Measurements from ENCODE around the gene POLN. TPM values are rescaled to one million over a fixed set of nuclear protein-coding genes. Genes with fewer than 3 reads are reported as not detected.

POLN gene
- total and polyA plus RNA-seq, 8 donors = 0.29 to 5.1 (median 1.4) TPM; not detected in 2

DNA sequence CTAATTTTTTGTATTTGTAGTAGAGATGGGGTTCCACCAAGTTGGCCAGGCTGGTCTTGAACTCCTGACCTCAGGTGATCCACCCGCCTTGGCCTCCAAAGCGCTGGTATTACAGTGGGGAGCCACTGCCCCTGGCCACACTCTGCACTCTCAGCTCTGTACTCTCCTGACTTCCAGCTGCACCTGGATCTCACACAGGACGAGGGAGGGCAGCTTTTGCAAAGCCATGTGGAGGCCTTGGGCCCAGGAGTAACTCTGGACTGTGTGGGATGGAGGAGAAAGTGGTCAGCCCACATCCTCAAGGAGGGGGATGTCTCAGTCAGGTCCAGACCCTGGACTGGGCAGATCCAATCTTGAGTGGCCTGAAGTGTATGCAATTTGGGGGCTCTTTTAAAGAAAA, 159.8 kb downstream of the POLN start:
- no peak overlapping the region for H3K27ac ChIP-seq
- H3K36me3 ChIP-seq = no peaks in the 10 kb centered on the region
- 61 to 84% (median 77%) methylated on average over 2 to 3 of the region's 3 CpGs for WGBS, 5 donors
- DNase-seq = peak in 1 of 2 donors; percentile 13
- H3K9me3 ChIP-seq = no peaks in the 10 kb centered on the region
- intact Hi-C loops (cut with DNase I; ENCODE audit: low total_unique reads) = no loop called here
- no peaks in the 10 kb centered on the region for H3K27me3 ChIP-seq
- no peak overlapping the region for H3K4me3 ChIP-seq
- H3K4me1 ChIP-seq = no peaks in the 10 kb centered on the region
- TF ChIP-seq, protein P1, sequence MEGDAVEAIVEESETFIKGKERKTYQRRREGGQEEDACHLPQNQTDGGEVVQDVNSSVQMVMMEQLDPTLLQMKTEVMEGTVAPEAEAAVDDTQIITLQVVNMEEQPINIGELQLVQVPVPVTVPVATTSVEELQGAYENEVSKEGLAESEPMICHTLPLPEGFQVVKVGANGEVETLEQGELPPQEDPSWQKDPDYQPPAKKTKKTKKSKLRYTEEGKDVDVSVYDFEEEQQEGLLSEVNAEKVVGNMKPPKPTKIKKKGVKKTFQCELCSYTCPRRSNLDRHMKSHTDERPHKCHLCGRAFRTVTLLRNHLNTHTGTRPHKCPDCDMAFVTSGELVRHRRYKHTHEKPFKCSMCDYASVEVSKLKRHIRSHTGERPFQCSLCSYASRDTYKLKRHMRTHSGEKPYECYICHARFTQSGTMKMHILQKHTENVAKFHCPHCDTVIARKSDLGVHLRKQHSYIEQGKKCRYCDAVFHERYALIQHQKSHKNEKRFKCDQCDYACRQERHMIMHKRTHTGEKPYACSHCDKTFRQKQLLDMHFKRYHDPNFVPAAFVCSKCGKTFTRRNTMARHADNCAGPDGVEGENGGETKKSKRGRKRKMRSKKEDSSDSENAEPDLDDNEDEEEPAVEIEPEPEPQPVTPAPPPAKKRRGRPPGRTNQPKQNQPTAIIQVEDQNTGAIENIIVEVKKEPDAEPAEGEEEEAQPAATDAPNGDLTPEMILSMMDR (IDR thresholded peaks at IDR 0.05) = no peak
- no peak for TF ChIP-seq EP300 (IDR thresholded peaks at IDR 0.05)
- no peak for TF ChIP-seq POLR2A (IDR thresholded peaks at IDR 0.05)
- TF ChIP-seq POLR2AphosphoS5 (IDR thresholded peaks at IDR 0.05) = no peak

DNA sequence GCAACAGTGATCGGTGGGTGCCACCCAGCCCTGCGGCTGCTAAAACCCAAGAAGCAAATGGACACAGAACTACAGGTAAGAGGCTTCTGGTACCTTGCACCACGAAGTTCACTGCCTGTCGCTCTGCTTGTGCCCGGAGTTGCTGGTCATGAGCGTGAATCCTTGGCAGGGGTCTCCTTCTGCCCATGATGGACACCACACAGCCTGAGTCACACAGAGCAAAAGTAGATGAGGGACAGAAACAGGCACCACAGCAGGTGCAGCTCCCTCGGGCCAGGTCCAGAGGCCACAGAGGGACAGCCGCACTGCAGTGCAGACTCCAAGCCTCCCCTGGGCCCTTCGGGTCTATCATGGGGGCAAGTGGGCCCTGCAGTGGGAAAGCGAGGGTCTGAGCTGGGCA, 160.4 kb downstream of the POLN start:
- 87 to 95% (median 93%) methylated on average over 10 of the region's 10 CpGs for WGBS, 5 donors
- TF ChIP-seq POLR2AphosphoS5 (IDR thresholded peaks at IDR 0.05) (no peak), POLR2A (IDR thresholded peaks at IDR 0.05) (no peak), EP300 (IDR thresholded peaks at IDR 0.05) (no peak)
- TF ChIP-seq, protein P1 (IDR thresholded peaks at IDR 0.05) = no peak
- no peaks in the 10 kb centered on the region for H3K9me3 ChIP-seq
- H3K4me1 ChIP-seq = no peaks in the 10 kb centered on the region
- DNase-seq = peak in 1 of 2 donors; percentile 19
- H3K27me3 ChIP-seq = no peaks in the 10 kb centered on the region
- no peak overlapping the region for H3K27ac ChIP-seq
- intact Hi-C loops (cut with DNase I; ENCODE audit: low total_unique reads) = no loop called here
- H3K4me3 ChIP-seq = no peak overlapping the region
- H3K36me3 ChIP-seq = no peaks in the 10 kb centered on the region

DNA sequence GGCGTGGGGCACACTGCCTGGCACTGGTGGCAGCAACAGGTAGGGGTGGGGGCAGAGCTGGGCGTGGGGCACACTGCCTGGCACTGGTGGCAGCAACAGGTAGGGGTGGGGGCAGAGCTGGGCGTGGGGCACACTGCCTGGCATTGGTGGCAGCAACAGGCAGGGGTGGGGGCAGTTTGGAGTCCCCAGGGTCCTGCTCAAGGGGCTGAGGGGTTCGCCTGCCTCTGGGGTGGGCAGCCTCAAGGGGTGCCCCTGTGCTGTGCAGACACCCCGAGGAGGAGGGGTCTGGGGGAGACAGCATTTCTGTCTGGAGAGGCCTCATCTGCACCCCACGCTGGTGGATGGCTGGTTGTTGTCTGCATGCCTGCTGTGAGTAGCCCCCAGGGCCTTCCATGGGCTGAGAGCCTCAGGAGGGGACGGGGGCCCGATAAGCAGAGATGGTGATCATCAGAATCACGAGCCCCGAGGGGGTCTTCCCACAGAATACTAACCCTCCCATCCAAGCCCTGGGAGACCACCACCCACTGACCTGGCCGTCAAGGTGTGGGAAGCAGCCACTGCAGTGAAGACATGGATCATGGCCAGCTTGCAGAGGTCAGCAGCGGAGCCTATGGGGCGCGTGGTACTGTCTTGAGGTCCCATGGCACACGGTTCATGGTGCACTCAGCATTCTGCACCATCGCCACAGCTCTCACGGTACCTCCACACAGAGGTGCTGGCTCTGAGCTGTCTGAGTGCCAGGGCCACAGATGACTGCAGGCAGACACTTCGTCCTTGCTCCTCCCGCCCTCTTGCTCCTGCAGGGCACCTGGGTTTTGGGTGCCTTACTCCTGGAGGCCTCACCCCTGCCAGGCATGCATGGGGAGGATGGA, 161.3 kb downstream of the POLN start:
- H3K4me3 ChIP-seq = no peak overlapping the region
- 87 to 90% (median 88%) methylated on average over 13 to 19 of the region's 19 CpGs for WGBS, 5 donors
- no peaks in the 10 kb centered on the region for H3K9me3 ChIP-seq
- DNase-seq = no peak
- no peaks in the 10 kb centered on the region for H3K4me1 ChIP-seq
- H3K27ac ChIP-seq = no peak overlapping the region
- TF ChIP-seq, protein P1 (IDR thresholded peaks at IDR 0.05) = no peak
- no peak for TF ChIP-seq POLR2A (IDR thresholded peaks at IDR 0.05)
- no peak for TF ChIP-seq POLR2AphosphoS5 (IDR thresholded peaks at IDR 0.05)
- TF ChIP-seq EP300 (IDR thresholded peaks at IDR 0.05) = no peak
- H3K27me3 ChIP-seq = no peaks in the 10 kb centered on the region
- H3K36me3 ChIP-seq = no peaks in the 10 kb centered on the region
- intact Hi-C loops (cut with DNase I; ENCODE audit: low total_unique reads) = no loop called here

DNA sequence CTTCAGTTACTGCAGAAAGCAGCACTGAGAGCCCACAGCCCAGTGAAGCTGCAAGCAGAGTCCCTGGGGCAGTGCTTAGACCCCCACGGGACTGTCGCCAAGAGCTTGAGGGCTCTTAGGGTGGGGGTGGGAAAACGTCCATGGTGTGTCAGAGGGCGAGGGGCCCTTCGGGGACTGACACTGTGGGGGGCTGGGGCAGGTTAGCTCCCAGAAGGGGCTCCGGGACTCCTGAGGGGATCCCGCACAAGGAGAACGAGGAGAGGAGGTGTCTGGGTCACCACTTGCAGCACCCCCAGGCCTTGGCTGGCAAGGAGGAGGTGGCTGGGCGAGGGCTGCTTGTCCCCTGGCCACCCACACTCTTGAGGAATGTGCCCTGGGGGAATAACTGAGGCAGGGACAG, 162.0 kb downstream of the POLN start:
- H3K9me3 ChIP-seq = no peaks in the 10 kb centered on the region
- WGBS, 5 donors = 83 to 94% (median 93%) methylated on average over 5 to 9 of the region's 9 CpGs
- TF ChIP-seq POLR2A (IDR thresholded peaks at IDR 0.05) (no peak), EP300 (IDR thresholded peaks at IDR 0.05) (no peak), POLR2AphosphoS5 (IDR thresholded peaks at IDR 0.05) (no peak)
- TF ChIP-seq, protein P1 (IDR thresholded peaks at IDR 0.05) = no peak
- H3K27ac ChIP-seq = no peak overlapping the region
- H3K36me3 ChIP-seq = no peaks in the 10 kb centered on the region
- H3K4me1 ChIP-seq = no peaks in the 10 kb centered on the region
- intact Hi-C loops (cut with DNase I; ENCODE audit: low total_unique reads) = no loop called here
- no peak for DNase-seq
- no peak overlapping the region for H3K4me3 ChIP-seq
- H3K27me3 ChIP-seq = no peaks in the 10 kb centered on the region

Data from stomach (tissue), 9 donors.